ENCODE results near the gene S100A10.

Gene S100A10

DNA sequence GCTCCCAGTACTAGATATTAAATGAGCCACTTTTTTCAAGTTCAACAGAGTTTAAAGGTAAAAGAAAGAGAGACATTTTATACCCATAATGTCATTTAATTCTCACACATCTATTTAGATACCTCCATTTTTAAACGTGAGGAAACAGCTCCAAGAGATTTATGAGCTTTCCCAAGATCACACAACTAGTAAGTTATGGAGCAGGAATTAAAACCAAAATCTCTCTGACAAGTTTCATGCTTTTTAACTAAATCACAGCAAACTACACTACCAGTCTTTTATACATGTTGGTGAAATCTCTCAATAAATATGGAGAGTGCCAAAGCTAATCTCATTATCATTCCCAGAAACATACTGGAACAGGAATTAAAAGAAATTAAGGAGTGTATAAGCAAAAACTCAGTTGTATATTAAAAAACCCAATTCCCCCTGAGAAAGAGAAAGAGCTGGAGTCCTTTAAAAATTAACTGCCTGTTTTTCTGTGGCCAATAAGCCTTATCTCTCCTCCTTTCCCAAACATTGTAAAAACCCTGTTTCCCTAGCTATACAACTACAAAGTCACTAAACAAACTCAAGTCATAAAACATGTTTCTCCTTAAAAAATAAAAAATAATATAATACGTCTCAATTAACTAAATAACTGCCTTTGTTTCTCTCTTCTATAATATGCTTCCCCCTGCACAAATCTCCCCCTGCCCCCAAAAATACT is 57.6 kb downstream of the S100A10 start:
- no peak for DNase-seq (ENCODE audit: low read depth)

DNA sequence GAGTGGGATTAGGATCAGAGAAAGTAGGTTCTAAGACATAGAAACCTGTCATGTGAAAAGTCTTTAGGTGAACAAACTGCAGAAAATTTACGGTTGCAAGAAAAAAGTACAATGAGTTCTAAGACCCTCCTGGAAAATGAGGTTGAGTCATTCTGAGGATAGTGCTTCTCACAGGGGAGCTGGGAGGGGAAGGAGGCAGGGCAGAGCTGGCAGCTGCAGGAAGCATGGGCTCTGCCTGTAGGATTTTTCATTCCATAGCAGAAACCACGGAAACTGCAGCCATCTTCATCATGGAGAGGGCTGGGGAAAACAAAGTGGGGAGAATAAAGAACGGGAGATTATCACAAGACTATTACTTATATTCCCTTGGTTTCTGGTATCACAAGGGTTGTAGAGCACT is 58.5 kb downstream of the S100A10 start:
- DNase-seq (ENCODE audit: low read depth) = no peak

DNA sequence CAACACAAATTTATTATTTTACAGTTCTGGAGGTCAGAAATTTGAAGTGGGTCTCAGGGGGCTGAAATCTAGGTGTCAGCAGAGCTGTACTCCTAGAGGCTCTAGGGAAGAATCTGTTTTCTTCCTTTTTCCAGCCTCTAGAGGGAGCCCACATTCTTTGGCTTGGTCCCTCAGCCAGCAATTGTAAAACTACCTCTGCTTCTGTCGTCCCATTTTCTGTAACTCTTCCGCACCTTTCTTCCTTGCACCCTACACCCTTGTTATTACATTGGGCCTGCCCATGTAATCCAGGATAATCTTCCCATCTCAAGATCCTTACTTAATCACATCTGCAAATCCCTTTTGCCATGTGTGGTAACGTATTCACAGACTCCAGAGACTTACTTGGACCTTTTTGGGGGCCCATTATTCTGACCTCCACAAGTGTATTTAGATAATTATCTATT is 59.6 kb downstream of the S100A10 start:
- DNase-seq (ENCODE audit: low read depth) = no peak
